ENCODE results near the gene MRPL16.

The MRPL16 gene

GRCh38 chr11:59801981-59802638, 8.5 kb downstream of the MRPL16 start:
- TF ChIP-seq CTCF (IDR thresholded peaks at IDR 0.05) = no peak

- no peak for TF ChIP-seq CTCF (IDR thresholded peaks at IDR 0.05)
Observed at GRCh38 chr11:59801160-59801706, 9.3 kb downstream of the MRPL16 start.

- no peak for TF ChIP-seq CTCF (IDR thresholded peaks at IDR 0.05)
Observed at GRCh38 chr11:59800390-59801025, 10.1 kb downstream of the MRPL16 start.

- no peak for TF ChIP-seq CTCF (IDR thresholded peaks at IDR 0.05)
Observed at GRCh38 chr11:59794417-59794816, 16.2 kb downstream of the MRPL16 start.

GRCh38 chr11:59792507-59792906, 18.1 kb downstream of the MRPL16 start:
- no peak for TF ChIP-seq CTCF (IDR thresholded peaks at IDR 0.05)

GRCh38 chr11:59791639-59792038, 18.9 kb downstream of the MRPL16 start:
- no peak for TF ChIP-seq CTCF (IDR thresholded peaks at IDR 0.05)

- no peak for TF ChIP-seq CTCF (IDR thresholded peaks at IDR 0.05)
Observed at GRCh38 chr11:59787816-59788215, 22.8 kb downstream of the MRPL16 start.
